ENCODE results near the gene PPP1CB.
"Not testable (repeated sequence)": the region's sequence is repeated elsewhere in the genome, so short reads cannot be mapped to it uniquely, and the experiment has no call there.

Gene PPP1CB

DNA sequence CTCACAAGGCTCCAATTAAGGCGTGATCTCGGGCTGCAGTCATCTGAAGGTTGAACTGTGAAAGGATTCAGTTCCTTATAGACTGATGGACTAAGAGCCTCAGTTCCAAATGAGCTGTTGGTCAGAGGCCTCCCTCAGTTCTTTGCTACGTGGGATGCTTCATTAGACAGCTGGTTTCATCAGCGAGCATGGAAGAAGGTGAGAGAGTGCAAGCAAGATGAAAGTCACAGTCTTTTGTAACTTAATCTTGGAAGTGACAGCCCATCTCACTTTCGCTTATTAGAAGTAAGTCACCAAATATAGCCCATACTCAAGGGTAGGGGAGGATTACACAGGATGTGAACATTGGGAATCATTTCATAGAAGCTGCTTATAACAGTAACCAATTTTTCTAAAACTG lies 26.8 kb downstream of the PPP1CB start:
- peaks cover 61 to 67% (median 64%) of the 10 kb centered on the region in 3 donors for H3K36me3 ChIP-seq
- intact Hi-C loops (cut with DNase I; ENCODE audit: low total_unique reads), result no loop called here

GRCh38 chr2:28779001-28779400 lies 27.4 kb downstream of the PPP1CB start:
- Histone ChIP-seq H3K36me3 (peaks cover 67 to 73% (median 70%) of the 10 kb centered on the region in 3 donors), H3K9me3 (no peaks in the 10 kb centered on the region), H3K4me1 (peaks cover 0 to 77% (median 33%) of the 10 kb centered on the region in 4 donors), H3K27me3 (no peaks in the 10 kb centered on the region), H3K27ac (no peak overlapping the region), H3K4me3 (no peak overlapping the region)
- intact Hi-C loops (cut with DNase I; ENCODE audit: low total_unique reads), result no loop called here
- no peak for DNase-seq
- no peak for TF ChIP-seq CTCF (IDR thresholded peaks at IDR 0.05)

More for the DNA sequence above, 26.8 kb downstream of the PPP1CB start:
- Histone ChIP-seq H3K4me3 (no peak overlapping the region), H3K4me1 (peaks cover 0 to 83% (median 36%) of the 10 kb centered on the region in 4 donors), H3K27me3 (no peaks in the 10 kb centered on the region), H3K9me3 (no peaks in the 10 kb centered on the region), H3K27ac (no peak overlapping the region)
- no peak for TF ChIP-seq CTCF (IDR thresholded peaks at IDR 0.05)
- no peak for DNase-seq

DNA sequence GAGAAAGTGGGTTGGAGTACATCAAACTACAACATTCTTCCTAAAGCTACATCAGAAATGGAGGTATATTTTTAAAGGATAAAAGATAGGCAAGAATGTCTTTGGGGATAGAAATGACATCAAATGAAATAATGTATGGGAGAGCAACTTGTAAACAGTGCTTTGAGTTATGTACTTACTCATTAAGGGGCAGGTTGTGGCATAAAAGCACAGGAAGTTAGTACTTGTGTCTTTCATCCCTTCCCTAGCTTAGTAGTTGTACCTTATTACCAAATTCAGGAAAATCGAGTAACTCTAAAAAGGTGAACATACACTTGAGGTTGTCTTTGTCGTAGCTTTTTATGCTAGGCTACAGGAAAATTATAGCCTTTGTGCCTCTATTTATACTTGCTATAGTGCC lies 28.9 kb downstream of the PPP1CB start:
- H3K27ac ChIP-seq, result no peak overlapping the region
- H3K4me3 ChIP-seq, result no peak overlapping the region
- no peaks in the 10 kb centered on the region for H3K27me3 ChIP-seq
- no peaks in the 10 kb centered on the region for H3K9me3 ChIP-seq
- intact Hi-C loops (cut with DNase I; ENCODE audit: low total_unique reads), result no loop called here
- no peak for TF ChIP-seq CTCF (IDR thresholded peaks at IDR 0.05)
- DNase-seq, result no peak
- H3K4me1 ChIP-seq, result peaks cover 0 to 67% (median 24%) of the 10 kb centered on the region in 4 donors
- H3K36me3 ChIP-seq, result peaks cover 80 to 88% (median 85%) of the 10 kb centered on the region in 3 donors

DNA sequence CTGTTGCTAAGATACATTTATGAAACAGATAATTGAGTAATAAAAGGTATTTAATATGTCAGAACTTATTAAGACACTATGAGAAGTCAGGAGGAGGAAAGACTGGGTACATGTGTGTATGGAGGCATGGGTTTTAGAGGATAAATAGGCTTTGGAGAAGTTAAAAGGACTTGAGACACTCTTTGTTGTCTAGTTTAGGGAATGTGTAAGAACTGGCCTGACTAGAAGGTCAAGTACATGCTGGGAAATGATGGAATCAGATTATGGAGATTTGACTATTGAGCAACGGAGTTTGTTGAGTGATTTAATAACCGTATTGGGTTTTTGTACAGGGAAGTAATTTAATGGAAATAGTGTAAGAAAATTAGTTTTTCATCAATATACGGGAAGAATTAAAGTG lies 30.8 kb downstream of the PPP1CB start:
- no peak for TF ChIP-seq CTCF (IDR thresholded peaks at IDR 0.05)
- H3K27me3 ChIP-seq, result no peaks in the 10 kb centered on the region
- no peak for DNase-seq
- intact Hi-C loops (cut with DNase I; ENCODE audit: low total_unique reads), result no loop called here
- H3K27ac ChIP-seq, result no peak overlapping the region
- H3K36me3 ChIP-seq, result peaks cover 96 to 100% (median 98%) of the 10 kb centered on the region in 3 donors
- no peaks in the 10 kb centered on the region for H3K9me3 ChIP-seq
- no peak overlapping the region for H3K4me3 ChIP-seq
- H3K4me1 ChIP-seq, result peaks cover 0 to 49% (median 12%) of the 10 kb centered on the region in 4 donors

DNA sequence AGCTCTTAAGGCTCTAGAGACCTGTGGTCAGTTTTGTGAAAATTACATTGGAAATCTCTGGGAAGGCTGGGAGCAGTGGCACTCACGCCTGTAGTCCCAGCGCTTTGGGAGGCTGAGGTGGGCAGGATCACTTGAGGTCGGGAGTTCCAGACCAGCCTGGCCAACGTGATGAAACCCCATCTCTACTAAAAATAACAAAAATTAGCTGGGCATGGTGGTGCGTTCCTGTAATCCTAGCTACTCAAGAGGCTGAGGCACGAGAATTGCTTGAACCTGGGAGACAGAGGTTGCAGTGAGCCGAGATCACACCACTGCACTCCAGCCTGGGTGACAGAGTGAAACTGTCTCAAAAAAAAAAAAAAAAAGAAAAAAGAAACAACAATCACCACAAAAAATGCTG lies 32.9 kb downstream of the PPP1CB start:
- intact Hi-C loops (cut with DNase I; ENCODE audit: low total_unique reads); DNase-seq; H3K4me3 ChIP-seq; H3K9me3 ChIP-seq; H3K27me3 ChIP-seq: not testable (repeated sequence)
- Histone ChIP-seq H3K4me1 (peaks cover 0 to 29% (median 3%) of the 10 kb centered on the region in 4 donors), H3K27ac (peak overlapping the region in 1 of 2 donors; percentile 20), H3K36me3 (peaks cover 95 to 100% (median 97%) of the 10 kb centered on the region in 3 donors)

GRCh38 chr2:28796620-28797019 lies 45.0 kb downstream of the PPP1CB start:
- Histone ChIP-seq H3K27ac (no peak overlapping the region), H3K9me3 (no peaks in the 10 kb centered on the region), H3K36me3 (peaks cover 76 to 84% (median 84%) of the 10 kb centered on the region in 3 donors), H3K4me3 (no peak overlapping the region), H3K4me1 (peaks cover 0 to 22% (median 2%) of the 10 kb centered on the region in 4 donors), H3K27me3 (no peaks in the 10 kb centered on the region)
- intact Hi-C loops (cut with DNase I; ENCODE audit: low total_unique reads), result no loop called here
- TF ChIP-seq CTCF (IDR thresholded peaks at IDR 0.05), result no peak
- DNase-seq, result no peak
